K562 (cell line): ENCODE data around the gene GALNT12. TPM values are rescaled to one million over a fixed set of nuclear protein-coding genes. Genes with fewer than 3 reads are reported as not detected.

Source experiments
- ARHGAP35 ChIP-seq: fragments of 450-650 bp; IDR thresholded peaks from 2 replicates; pipeline ENCODE4 v1.6.1; 2018; ENCODE audit not compliant: partially characterized antibody
- BACH1 ChIP-seq: fragments of 200-800 bp; sonication (Bioruptor generic); IDR thresholded peaks from 2 replicates; pipeline ENCODE4 v1.6.1; 2016; ENCODE audit warnings: missing genetic modification characterization, missing compliant biosample characterization
- CBX2 ChIP-seq: fragments of 200-600 bp; sonication (generic); IDR thresholded peaks from one replicate; pipeline ENCODE4 v1.6.1; 2012; ENCODE audit warnings: mild to moderate bottlenecking, low read length, inconsistent platforms; ENCODE audit not compliant: insufficient read depth, poor library complexity, severe bottlenecking
- HNRNPUL1 ChIP-seq: fragments of 200-400 bp; formaldehyde crosslinking; IDR thresholded peaks from 2 replicates; pipeline ENCODE4 v1.6.1; 2017; ENCODE audit warnings: low read length
- ILK ChIP-seq: fragments of 450-650 bp; IDR thresholded peaks from 2 replicates; pipeline ENCODE4 v1.6.1; 2016; ENCODE audit warnings: missing genetic modification characterization, low read depth, mild to moderate bottlenecking, missing compliant biosample characterization, moderate library complexity, borderline replicate concordance
- KAT2B ChIP-seq: IDR thresholded peaks from one replicate; pipeline ENCODE4 v1.6.1; 2012; ENCODE audit warnings: low read depth, mild to moderate bottlenecking, control low read depth, inconsistent platforms, low read length, moderate library complexity
- MCM5 ChIP-seq: fragments of 450-650 bp; IDR thresholded peaks from 2 replicates; pipeline ENCODE4 v1.6.1; 2016; ENCODE audit warnings: low read depth
- MED1 ChIP-seq: sonication (generic); formaldehyde crosslinking; IDR thresholded peaks from 2 replicates; pipeline ENCODE4 v1.8.1; 2023; ENCODE audit warnings: missing genetic modification reagents, borderline replicate concordance
- NUFIP1 ChIP-seq: fragments of 450-650 bp; IDR thresholded peaks from 2 replicates; pipeline ENCODE4 v1.6.1; 2018; ENCODE audit not compliant: partially characterized antibody
- PHF8 ChIP-seq: fragments of 200-600 bp; sonication (generic); IDR thresholded peaks from 2 replicates; pipeline ENCODE4 v1.6.1; 2012; ENCODE audit warnings: mixed run types, mild to moderate bottlenecking, inconsistent platforms, low read length, moderate library complexity, borderline replicate concordance
- PURB ChIP-seq: sonication (generic); formaldehyde crosslinking; IDR thresholded peaks from 2 replicates; pipeline ENCODE4 v1.9.0; 2021; ENCODE audit warnings: low read depth, mild to moderate bottlenecking, missing genetic modification reagents
- RB1 ChIP-seq: fragments of 450-650 bp; IDR thresholded peaks from 2 replicates; pipeline ENCODE4 v1.6.1; 2017; ENCODE audit warnings: low read depth, mild to moderate bottlenecking
- SMAD4 ChIP-seq: fragments of 250-450 bp; sonication (Bioruptor Pico); conservative IDR thresholded peaks from 2 replicates; pipeline ENCODE4 v1.8.0; 2021; ENCODE audit warnings: inconsistent platforms, mild to moderate bottlenecking, moderate library complexity
- SOX6 ChIP-seq: fragments of 450-650 bp; IDR thresholded peaks from 2 replicates; pipeline ENCODE4 v1.6.1; 2014; ENCODE audit warnings: mild to moderate bottlenecking
- SREBF2 ChIP-seq: sonication (generic); formaldehyde crosslinking; IDR thresholded peaks from 2 replicates; pipeline ENCODE4 v1.4.0; 2020; ENCODE audit warnings: mild to moderate bottlenecking, missing genetic modification reagents
- SRF ChIP-seq, 2 experiments: fragments of 250-450, 450-650 bp in 1 of 2; sonication (Bioruptor Pico) in 1 of 2; sonication (generic) in 1 of 2; formaldehyde crosslinking; IDR thresholded peaks; 2 replicates each; pipeline versions ENCODE4 v1.5.0 to v1.5.1; 2020 to 2022; ENCODE audit warnings: mild to moderate bottlenecking in 1 of 2, missing genetic modification reagents in 1 of 2
- YY1 ChIP-seq, 3 experiments: IDR thresholded peaks; 2 replicates each; pipeline ENCODE4 v1.6.1; 2011; ENCODE audit warnings: low read length in 2 of 3, mild to moderate bottlenecking in 2 of 3, moderate library complexity in 2 of 3, borderline replicate concordance in 1 of 3, control low read depth in 1 of 3, low read depth in 1 of 3; ENCODE audit not compliant: insufficient read depth in 3 of 3, insufficient replicate concordance in 2 of 3, control insufficient read depth in 1 of 3, insufficient read length in 1 of 3; ENCODE audit errors: extremely low read depth in 1 of 3
- ZNF583 ChIP-seq: fragments of 250-450 bp; sonication (Bioruptor Pico); IDR thresholded peaks from 2 replicates; pipeline ENCODE4 v1.4.0; 2020
- ZNF77 ChIP-seq: fragments of 250-450 bp; sonication (Bioruptor Pico); IDR thresholded peaks from 2 replicates; pipeline ENCODE4 v1.5.0; 2020
- polyA plus RNA-seq, 8 experiments: library from polyadenylated mRNA; depleted of rRNA in 4 of 8; stranded (reverse) in 5 of 8; unstranded in 3 of 8; fragments of >200 nt; fragmentation: Nextera tagmentation in 2 of 8; fragmentation: Illumina TruSeq in 1 of 8; extraction: Ambion mirVana in 2 of 8; extraction: Trizol in 1 of 8; gene quantifications; 2 replicates each; pipeline versions ENCODE4 v1.2.1 to v1.2.3, GENCODE V29; 2011 to 2014; ENCODE audit warnings: inconsistent platforms in 1 of 8, missing spikeins in 1 of 8
- total RNA-seq, 7 experiments: library from RNA; depleted of rRNA in 6 of 7; stranded (reverse); fragments of >200 nt in 6 of 7; fragmentation: Illumina TruSeq in 2 of 7; extraction: Trizol in 2 of 7; gene quantifications; 2 replicates each; pipeline versions ENCODE4 v1.2.1 to v1.2.3, GENCODE V29; 2011 to 2021; ENCODE audit warnings: low replicate concordance in 1 of 7
- TF ChIP-seq, protein P1 (sequence below): fragments of 450-650 bp; IDR thresholded peaks from 2 replicates; pipeline ENCODE4 v1.6.1; 2018; ENCODE audit warnings: mild to moderate bottlenecking, low read depth; ENCODE audit not compliant: partially characterized antibody
- TF ChIP-seq, protein P2 (sequence below): sonication (generic); formaldehyde crosslinking; IDR thresholded peaks from 2 replicates; pipeline ENCODE4 v1.8.1; 2023; ENCODE audit warnings: mild to moderate bottlenecking, missing genetic modification reagents
- TF ChIP-seq, protein P3 (sequence below): sonication (generic); formaldehyde crosslinking; IDR thresholded peaks from 2 replicates; pipeline ENCODE4 v1.8.0; 2022; ENCODE audit warnings: missing genetic modification reagents, mild to moderate bottlenecking, moderate library complexity, borderline replicate concordance
- TF ChIP-seq, protein P4 (sequence below): sonication (generic); formaldehyde crosslinking; IDR thresholded peaks from 2 replicates; pipeline ENCODE4 v1.8.1; 2022; ENCODE audit warnings: missing genetic modification reagents

The GALNT12 gene
- total and polyA plus RNA-seq, 9 of the 15 experiments (the other 6 are each of a cell fraction or from before 2014, with no cell fraction given) = 29.7 to 82.9 (median 44.2) TPM

DNA sequence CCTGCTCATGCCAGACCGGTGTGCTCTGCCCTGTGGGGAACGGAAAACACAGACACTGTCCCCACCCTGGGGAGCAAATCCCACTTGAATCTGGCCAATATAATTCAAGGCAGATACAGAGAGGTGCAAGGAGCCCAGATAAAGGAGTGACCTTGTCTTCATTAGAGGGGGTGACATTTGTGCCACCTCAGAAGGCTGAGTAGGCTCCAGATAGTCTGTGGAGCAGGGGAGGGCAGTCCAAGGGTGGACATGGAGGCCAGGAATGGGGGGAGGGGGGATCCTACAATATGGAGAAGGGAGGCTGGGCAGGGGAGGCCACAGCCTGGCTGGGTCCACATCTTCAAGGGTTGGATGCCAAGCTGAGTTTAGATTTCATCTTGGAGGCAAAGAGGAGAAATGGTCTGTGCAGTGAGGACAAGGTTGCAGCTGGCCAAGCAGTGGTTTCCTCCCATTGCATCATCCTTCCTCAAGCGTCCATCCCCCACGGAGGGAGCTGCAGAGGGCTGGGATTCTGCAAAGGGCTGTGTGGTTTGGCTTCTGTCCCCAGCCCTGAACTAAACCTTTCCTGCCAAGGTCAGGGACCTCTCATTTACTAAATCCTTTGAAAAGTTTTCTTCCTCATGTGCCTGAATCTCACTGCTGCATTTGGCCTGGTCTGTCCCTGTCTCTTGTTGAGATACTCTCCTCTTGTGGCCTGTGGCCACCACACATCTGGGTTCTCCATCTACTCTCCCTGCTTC lies 60.1 kb downstream of the GALNT12 start (continued):
- TF ChIP-seq SMAD4 (CRISPR knock-in tag) (peak; percentile 96), ZNF583 (CRISPR knock-in tag) (peak; percentile 95; the same call in 1 of the 2 replicates), RB1 (no peak), MED1 (CRISPR knock-in tag) (no peak), BACH1 (peak; percentile 89), PHF8 (no peak), CBX2 (no peak), ILK (tag) (no peak; the same call in 1 of the 2 replicates), ZNF77 (CRISPR knock-in tag) (no peak), SREBF2 (no peak), ARHGAP35 (no peak), YY1 (IDR thresholded peaks at IDR 0.05; ENCODE audit: borderline replicate concordance in 1 of 3, control insufficient read depth in 1 of 3, extremely low read depth in 1 of 3, insufficient read depth in 3 of 3, insufficient read length in 1 of 3, insufficient replicate concordance in 2 of 3, low read depth in 1 of 3, low read length in 2 of 3) (no peak), MCM5 (no peak), SOX6 (peak; percentile 85), SRF (CRISPR knock-in tag; IDR thresholded peaks at IDR 0.05) (no peak), HNRNPUL1 (no peak), PURB (no peak), NUFIP1 (no peak), KAT2B (no peak)
- TF ChIP-seq, protein P1, sequence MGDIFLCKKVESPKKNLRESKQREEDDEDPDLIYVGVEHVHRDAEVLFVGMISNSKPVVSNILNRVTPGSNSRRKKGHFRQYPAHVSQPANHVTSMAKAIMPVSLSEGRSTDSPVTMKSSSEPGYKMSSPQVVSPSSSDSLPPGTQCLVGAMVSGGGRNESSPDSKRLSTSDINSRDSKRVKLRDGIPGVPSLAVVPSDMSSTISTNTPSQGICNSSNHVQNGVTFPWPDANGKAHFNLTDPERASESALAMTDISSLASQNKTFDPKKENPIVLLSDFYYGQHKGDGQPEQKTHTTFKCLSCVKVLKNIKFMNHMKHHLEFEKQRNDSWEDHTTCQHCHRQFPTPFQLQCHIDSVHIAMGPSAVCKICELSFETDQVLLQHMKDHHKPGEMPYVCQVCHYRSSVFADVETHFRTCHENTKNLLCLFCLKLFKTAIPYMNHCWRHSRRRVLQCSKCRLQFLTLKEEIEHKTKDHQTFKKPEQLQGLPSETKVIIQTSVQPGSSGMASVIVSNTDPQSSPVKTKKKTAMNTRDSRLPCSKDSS = no peak
- TF ChIP-seq, protein P2, sequence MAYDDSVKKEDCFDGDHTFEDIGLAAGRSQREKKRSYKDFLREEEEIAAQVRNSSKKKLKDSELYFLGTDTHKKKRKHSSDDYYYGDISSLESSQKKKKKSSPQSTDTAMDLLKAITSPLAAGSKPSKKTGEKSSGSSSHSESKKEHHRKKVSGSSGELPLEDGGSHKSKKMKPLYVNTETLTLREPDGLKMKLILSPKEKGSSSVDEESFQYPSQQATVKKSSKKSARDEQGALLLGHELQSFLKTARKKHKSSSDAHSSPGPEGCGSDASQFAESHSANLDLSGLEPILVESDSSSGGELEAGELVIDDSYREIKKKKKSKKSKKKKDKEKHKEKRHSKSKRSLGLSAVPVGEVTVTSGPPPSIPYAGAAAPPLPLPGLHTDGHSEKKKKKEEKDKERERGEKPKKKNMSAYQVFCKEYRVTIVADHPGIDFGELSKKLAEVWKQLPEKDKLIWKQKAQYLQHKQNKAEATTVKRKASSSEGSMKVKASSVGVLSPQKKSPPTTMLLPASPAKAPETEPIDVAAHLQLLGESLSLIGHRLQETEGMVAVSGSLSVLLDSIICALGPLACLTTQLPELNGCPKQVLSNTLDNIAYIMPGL = no peak
- TF ChIP-seq, protein P3, sequence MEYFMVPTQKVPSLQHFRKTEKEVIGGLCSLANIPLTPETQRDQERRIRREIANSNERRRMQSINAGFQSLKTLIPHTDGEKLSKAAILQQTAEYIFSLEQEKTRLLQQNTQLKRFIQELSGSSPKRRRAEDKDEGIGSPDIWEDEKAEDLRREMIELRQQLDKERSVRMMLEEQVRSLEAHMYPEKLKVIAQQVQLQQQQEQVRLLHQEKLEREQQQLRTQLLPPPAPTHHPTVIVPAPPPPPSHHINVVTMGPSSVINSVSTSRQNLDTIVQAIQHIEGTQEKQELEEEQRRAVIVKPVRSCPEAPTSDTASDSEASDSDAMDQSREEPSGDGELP = peak; percentile 98
- TF ChIP-seq, protein P4, sequence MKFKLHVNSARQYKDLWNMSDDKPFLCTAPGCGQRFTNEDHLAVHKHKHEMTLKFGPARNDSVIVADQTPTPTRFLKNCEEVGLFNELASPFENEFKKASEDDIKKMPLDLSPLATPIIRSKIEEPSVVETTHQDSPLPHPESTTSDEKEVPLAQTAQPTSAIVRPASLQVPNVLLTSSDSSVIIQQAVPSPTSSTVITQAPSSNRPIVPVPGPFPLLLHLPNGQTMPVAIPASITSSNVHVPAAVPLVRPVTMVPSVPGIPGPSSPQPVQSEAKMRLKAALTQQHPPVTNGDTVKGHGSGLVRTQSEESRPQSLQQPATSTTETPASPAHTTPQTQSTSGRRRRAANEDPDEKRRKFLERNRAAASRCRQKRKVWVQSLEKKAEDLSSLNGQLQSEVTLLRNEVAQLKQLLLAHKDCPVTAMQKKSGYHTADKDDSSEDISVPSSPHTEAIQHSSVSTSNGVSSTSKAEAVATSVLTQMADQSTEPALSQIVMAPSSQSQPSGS (CRISPR knock-in tag) = no peak
